ENCODE measurements around the gene ZNF593. TPM values are rescaled to one million over a fixed set of nuclear protein-coding genes. Genes with fewer than 3 reads are reported as not detected.

The ZNF593 gene
- total RNA-seq, 1 donor from 2014 or later, result 22.4 TPM

GRCh38 chr1:26215246-26215645 lies 45.5 kb downstream of the ZNF593 start:
- Mint-ChIP-seq H3K4me1 (ENCODE audit: low read depth) (peaks cover 3% of the 10 kb centered on the region), H3K9me3 (ENCODE audit: low read depth) (no peaks in the 10 kb centered on the region), H3K27ac (ENCODE audit: unreplicated experiment) (no peak overlapping the region), H3K27me3 (ENCODE audit: low read depth) (peaks cover 2% of the 10 kb centered on the region), H3K4me3 (ENCODE audit: unreplicated experiment) (no peak overlapping the region), H3K36me3 (ENCODE audit: low read depth) (no peaks in the 10 kb centered on the region)
- no peak for TF ChIP-seq CTCF (IDR thresholded peaks at IDR 0.05)
- no peak for DNase-seq (ENCODE audit: low spot score)

GRCh38 chr1:26218906-26219494 lies 49.3 kb downstream of the ZNF593 start:
- H3K4me3 Mint-ChIP-seq (ENCODE audit: unreplicated experiment), result no peak overlapping the region
- H3K9me3 Mint-ChIP-seq (ENCODE audit: low read depth), result no peaks in the 10 kb centered on the region
- H3K27me3 Mint-ChIP-seq (ENCODE audit: low read depth), result no peaks in the 10 kb centered on the region
- H3K4me1 Mint-ChIP-seq (ENCODE audit: low read depth), result peaks cover 6% of the 10 kb centered on the region
- H3K36me3 Mint-ChIP-seq (ENCODE audit: low read depth), result no peaks in the 10 kb centered on the region
- no peak overlapping the region for H3K27ac Mint-ChIP-seq (ENCODE audit: unreplicated experiment)
- no peak for TF ChIP-seq CTCF (IDR thresholded peaks at IDR 0.05)
- DNase-seq (ENCODE audit: low spot score), result no peak

Other genes starting within 250 kb of the ZNF593 start
- 10.0 to 12.5 TPM (median 10.7 TPM) in 3 replicates for gene PAFAH2, start 171.8 kb upstream of the ZNF593 start, total RNA-seq
- gene EXTL1, start 148.1 kb upstream of the ZNF593 start, total RNA-seq, result 4.3 to 7.9 TPM (median 6.4 TPM) in 3 replicates
- gene SLC30A2, start 123.8 kb upstream of the ZNF593 start, total RNA-seq, result 0.12 TPM in 1 of 3 replicates, not detected in the others
- 0.26 to 0.70 TPM in 2 of 3 replicates, not detected in the other for gene TRIM63, start 102.3 kb upstream of the ZNF593 start, total RNA-seq
- 6.2 to 6.8 TPM (median 6.7 TPM) in 3 replicates for gene PDIK1L, start 58.1 kb upstream of the ZNF593 start, total RNA-seq
- gene FAM110D, start 10.8 kb upstream of the ZNF593 start, total RNA-seq, result 0.22 to 0.27 TPM (median 0.23 TPM) in 3 replicates
- gene C1orf232, start 945 bp upstream of the ZNF593 start, total RNA-seq, result not detected in 3 replicates
- not detected in 3 replicates for gene ZNF593OS, start 1.9 kb downstream of the ZNF593 start, total RNA-seq
- 0.18 to 0.80 TPM (median 0.58 TPM) in 3 replicates for gene CNKSR1, start 7.6 kb downstream of the ZNF593 start, total RNA-seq
- gene CATSPER4, start 20.7 kb downstream of the ZNF593 start, total RNA-seq, result not detected in 3 replicates
- gene CEP85, start 64.3 kb downstream of the ZNF593 start, total RNA-seq, result 13.1 to 18.2 TPM (median 13.7 TPM) in 3 replicates
- gene SH3BGRL3, start 110.2 kb downstream of the ZNF593 start, total RNA-seq, result 156 to 175 TPM (median 162 TPM) in 3 replicates
- 8.7 to 20.4 TPM (median 8.7 TPM) in 3 replicates for gene UBXN11, start 136.7 kb downstream of the ZNF593 start, total RNA-seq
- gene CD52, start 148.1 kb downstream of the ZNF593 start, total RNA-seq, result not detected in 3 replicates
- gene CRYBG2, start 184.2 kb downstream of the ZNF593 start, total RNA-seq, result not detected in 3 replicates
- not detected in 3 replicates for gene ZNF683, start 202.8 kb downstream of the ZNF593 start, total RNA-seq
- not detected in 3 replicates for gene LIN28A, start 240.9 kb downstream of the ZNF593 start, total RNA-seq

All from chondrocyte (in vitro differentiated cells).